ENCODE results near the gene ATRX. TPM values are rescaled to one million over a fixed set of nuclear protein-coding genes. Genes with fewer than 3 reads are reported as not detected.

The ATRX gene
- total RNA-seq, 1 donor from 2014 or later = 129 TPM

GRCh38 chrX:77638397-77638796 lies 147.6 kb downstream of the ATRX start:
- Histone ChIP-seq H4K20me1 (ENCODE audit: low read depth) (no peaks in the 10 kb centered on the region), H3F3A (ENCODE audit: low read depth) (no peaks in the 10 kb centered on the region), H3K4me1 (no peaks in the 10 kb centered on the region), H3K36me3 (no peaks in the 10 kb centered on the region), H3K4me2 (no peak overlapping the region), H3K79me2 (ENCODE audit: low read depth) (peaks cover 22% of the 10 kb centered on the region), H3K4me3 (no peak overlapping the region), H3K27me3 (no peaks in the 10 kb centered on the region), H3K9ac (no peak overlapping the region), H3K27ac (no peak overlapping the region), H2AFZ (replicated peaks) (no peak overlapping the region), H3K9me3 (ENCODE audit: low read depth) (no peaks in the 10 kb centered on the region)
- no peak for DNase-seq (ENCODE audit: low spot score)
- Mint-ChIP-seq H3K27ac (no peak overlapping the region), H3K9me3 (peaks cover 13% of the 10 kb centered on the region), H3K4me3 (no peak overlapping the region), H3K4me1 (no peaks in the 10 kb centered on the region), H3K36me3 (peaks cover 26% of the 10 kb centered on the region), H3K27me3 (ENCODE audit: insufficient read depth, low read depth) (peaks cover 4% of the 10 kb centered on the region)
- no peak for TF ChIP-seq EZH2phosphoT487 (IDR thresholded peaks at IDR 0.05)
- TF ChIP-seq CTCF (IDR thresholded peaks at IDR 0.05) = no peak
- TF ChIP-seq EZH2 (IDR thresholded peaks at IDR 0.05) = no peak

GRCh38 chrX:77635373-77635772 lies 150.6 kb downstream of the ATRX start:
- H3K27ac Mint-ChIP-seq = no peak overlapping the region
- peaks cover 17% of the 10 kb centered on the region for H3K36me3 ChIP-seq

DNA sequence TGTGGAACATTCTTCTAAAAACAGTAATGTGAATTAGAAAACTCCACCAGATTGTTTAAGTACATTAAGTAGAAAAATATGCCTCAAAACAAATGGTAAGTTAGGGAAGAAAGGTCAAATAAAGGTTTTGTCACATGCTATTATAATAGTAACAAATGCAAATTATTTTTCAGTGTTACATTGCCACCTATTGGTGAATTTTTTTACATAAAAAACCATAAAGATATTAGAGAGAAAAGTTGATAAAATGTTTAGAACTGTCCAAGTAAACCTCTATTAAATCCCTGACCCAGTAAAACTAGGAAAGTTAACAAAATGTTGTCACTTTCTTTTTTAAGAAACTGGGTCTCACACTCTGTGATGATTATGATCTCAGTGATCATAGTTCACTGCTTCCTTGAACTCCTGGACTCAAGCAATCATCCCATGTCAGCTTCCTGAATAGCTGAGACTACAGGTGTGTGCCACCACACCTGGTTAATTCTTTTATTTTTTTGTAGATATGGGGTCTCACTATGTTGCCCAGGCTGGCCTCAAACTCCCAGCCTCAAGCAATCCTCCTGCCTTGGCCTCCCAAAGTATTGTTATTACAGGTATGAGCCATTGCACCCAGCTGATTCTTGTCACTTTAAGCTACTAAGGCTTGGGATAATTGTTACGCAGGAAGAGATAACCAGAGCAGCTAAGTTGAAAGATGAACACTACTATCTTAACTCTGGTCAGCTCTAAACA lies 157.6 kb downstream of the ATRX start:
- H2AFZ ChIP-seq (replicated peaks) = no peak overlapping the region
- H3K27ac ChIP-seq = no peak overlapping the region
- peaks cover 21% of the 10 kb centered on the region for H3K36me3 Mint-ChIP-seq
- H3K27me3 ChIP-seq = no peaks in the 10 kb centered on the region
- H3K27me3 Mint-ChIP-seq (ENCODE audit: insufficient read depth, low read depth) = peaks cover 3% of the 10 kb centered on the region
- TF ChIP-seq CTCF (IDR thresholded peaks at IDR 0.05) = peak; percentile 6
- TF ChIP-seq EZH2 (IDR thresholded peaks at IDR 0.05) = no peak
- no peak overlapping the region for H3K27ac Mint-ChIP-seq
- no peak overlapping the region for H3K4me3 Mint-ChIP-seq
- no peak overlapping the region for H3K4me3 ChIP-seq
- H3K9ac ChIP-seq = no peak overlapping the region
- no peak overlapping the region for H3K4me2 ChIP-seq
- H3K9me3 ChIP-seq (ENCODE audit: low read depth) = peaks cover 4% of the 10 kb centered on the region
- H3K9me3 Mint-ChIP-seq = peaks cover 8% of the 10 kb centered on the region
- H3K79me2 ChIP-seq (ENCODE audit: low read depth) = peaks cover 19% of the 10 kb centered on the region
- peaks cover 23% of the 10 kb centered on the region for H3K36me3 ChIP-seq
- no peaks in the 10 kb centered on the region for H3K4me1 ChIP-seq
- H3F3A ChIP-seq (ENCODE audit: low read depth) = peaks cover 2% of the 10 kb centered on the region
- DNase-seq (ENCODE audit: low spot score) = no peak
- H4K20me1 ChIP-seq (ENCODE audit: low read depth) = peaks cover 3% of the 10 kb centered on the region
- H3K4me1 Mint-ChIP-seq = no peaks in the 10 kb centered on the region

More at GRCh38 chrX:77635373-77635772, 150.6 kb downstream of the ATRX start:
- Mint-ChIP-seq H3K4me1 (no peaks in the 10 kb centered on the region), H3K4me3 (no peak overlapping the region), H3K27me3 (ENCODE audit: insufficient read depth, low read depth) (no peaks in the 10 kb centered on the region), H3K36me3 (peaks cover 17% of the 10 kb centered on the region), H3K9me3 (peaks cover 5% of the 10 kb centered on the region)
- no peaks in the 10 kb centered on the region for H3K4me1 ChIP-seq
- no peaks in the 10 kb centered on the region for H3K9me3 ChIP-seq (ENCODE audit: low read depth)
- H4K20me1 ChIP-seq (ENCODE audit: low read depth) = no peaks in the 10 kb centered on the region
- no peaks in the 10 kb centered on the region for H3K27me3 ChIP-seq
- no peak overlapping the region for H3K27ac ChIP-seq
- TF ChIP-seq CTCF (IDR thresholded peaks at IDR 0.05) (no peak), EZH2phosphoT487 (IDR thresholded peaks at IDR 0.05) (no peak), EZH2 (IDR thresholded peaks at IDR 0.05) (no peak)
- no peak overlapping the region for H3K4me3 ChIP-seq
- no peak for DNase-seq (ENCODE audit: low spot score)
- H3F3A ChIP-seq (ENCODE audit: low read depth) = no peaks in the 10 kb centered on the region
- H3K4me2 ChIP-seq = no peak overlapping the region
- no peak overlapping the region for H3K9ac ChIP-seq
- peaks cover 17% of the 10 kb centered on the region for H3K79me2 ChIP-seq (ENCODE audit: low read depth)
- H2AFZ ChIP-seq (replicated peaks) = no peak overlapping the region
